ENCODE data around the gene RAB19.

DNA sequence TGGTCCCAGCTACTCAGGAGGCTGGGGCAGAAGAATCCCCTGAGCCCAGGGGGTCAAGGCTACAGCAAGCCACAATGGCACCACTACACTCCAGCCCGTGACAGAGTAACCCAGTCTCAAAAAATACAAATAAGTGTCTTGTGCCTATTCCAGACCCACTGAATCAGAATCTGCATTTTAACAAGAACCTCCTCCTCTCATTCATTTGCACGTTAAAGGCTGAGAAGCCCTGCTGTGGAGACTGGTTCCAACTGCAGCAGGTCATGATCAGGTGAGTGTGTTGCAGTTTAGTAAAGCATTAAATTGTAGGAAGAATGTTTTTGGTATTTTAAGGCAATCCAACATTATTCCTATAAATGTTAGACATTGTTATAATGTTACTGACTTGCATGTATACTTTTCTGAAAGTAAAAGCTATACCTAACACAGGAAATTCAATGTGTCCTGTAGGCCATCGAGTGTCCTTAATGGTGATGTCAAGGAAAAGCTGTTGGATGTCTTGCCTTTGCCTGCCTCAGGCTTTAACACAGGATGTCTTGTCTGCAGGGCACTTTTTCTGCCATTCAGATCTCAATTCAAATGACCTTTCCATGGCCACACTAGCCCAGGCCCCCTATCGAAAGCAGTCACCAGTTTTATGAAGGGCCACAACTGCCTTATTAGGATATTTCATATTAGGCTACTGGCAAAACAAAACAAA lies 45.1 kb downstream of the RAB19 start:
- TF ChIP-seq, protein P1, sequence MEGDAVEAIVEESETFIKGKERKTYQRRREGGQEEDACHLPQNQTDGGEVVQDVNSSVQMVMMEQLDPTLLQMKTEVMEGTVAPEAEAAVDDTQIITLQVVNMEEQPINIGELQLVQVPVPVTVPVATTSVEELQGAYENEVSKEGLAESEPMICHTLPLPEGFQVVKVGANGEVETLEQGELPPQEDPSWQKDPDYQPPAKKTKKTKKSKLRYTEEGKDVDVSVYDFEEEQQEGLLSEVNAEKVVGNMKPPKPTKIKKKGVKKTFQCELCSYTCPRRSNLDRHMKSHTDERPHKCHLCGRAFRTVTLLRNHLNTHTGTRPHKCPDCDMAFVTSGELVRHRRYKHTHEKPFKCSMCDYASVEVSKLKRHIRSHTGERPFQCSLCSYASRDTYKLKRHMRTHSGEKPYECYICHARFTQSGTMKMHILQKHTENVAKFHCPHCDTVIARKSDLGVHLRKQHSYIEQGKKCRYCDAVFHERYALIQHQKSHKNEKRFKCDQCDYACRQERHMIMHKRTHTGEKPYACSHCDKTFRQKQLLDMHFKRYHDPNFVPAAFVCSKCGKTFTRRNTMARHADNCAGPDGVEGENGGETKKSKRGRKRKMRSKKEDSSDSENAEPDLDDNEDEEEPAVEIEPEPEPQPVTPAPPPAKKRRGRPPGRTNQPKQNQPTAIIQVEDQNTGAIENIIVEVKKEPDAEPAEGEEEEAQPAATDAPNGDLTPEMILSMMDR (conservative IDR thresholded peaks at IDR 0.05) = no peak
- no peak for TF ChIP-seq ZFX (IDR thresholded peaks at IDR 0.05)

Measured in C4-2B (cell line).